Transverse colon (tissue), 4 donors: ENCODE results near the gene ZNF366. TPM values are rescaled to one million over a fixed set of nuclear protein-coding genes. Genes with fewer than 3 reads are reported as not detected.

Experiments used
- DNase-seq: peaks from one replicate; pipeline ENCODE4 v3.0.0-alpha.2; 2019
- H3K27ac ChIP-seq, 4 donors: fragments of 200-600 bp; sonication (generic); 2 replicates each; pipeline ENCODE4 v1.5.1; 2016 to 2018; ENCODE audit warnings: inconsistent platforms in 4 of 4
- H3K27me3 ChIP-seq: fragments of 200-600 bp; sonication (generic); 2 replicates; pipeline ENCODE4 v1.5.1; 2017; ENCODE audit warnings: inconsistent platforms
- H3K36me3 ChIP-seq, 4 donors: fragments of 200-600 bp; sonication (generic); 2 replicates each; pipeline ENCODE4 v1.5.1; 2017 to 2019; ENCODE audit warnings: inconsistent platforms in 4 of 4
- H3K4me1 ChIP-seq, 4 donors: fragments of 200-600 bp; sonication (generic); 2 replicates each; pipeline ENCODE4 v1.5.1; 2017 to 2020; ENCODE audit warnings: inconsistent platforms in 4 of 4
- H3K4me3 ChIP-seq, 4 donors: fragments of 200-600 bp; sonication (generic); 1 replicate in 1 of 4; 2 replicates in 3 of 4; pipeline versions ENCODE4 v1.5.1 to v1.6.1; 2017 to 2019; ENCODE audit warnings: inconsistent platforms in 4 of 4
- H3K9me3 ChIP-seq, 2 donors: fragments of 200-600 bp; sonication (generic); 2 replicates each; pipeline ENCODE4 v1.5.1; 2017 to 2019; ENCODE audit warnings: inconsistent platforms in 2 of 2
- EP300 ChIP-seq: sonication (generic); formaldehyde crosslinking; IDR thresholded peaks from one replicate; pipeline ENCODE4 v1.6.1; 2017; ENCODE audit warnings: antibody characterized with exemption, low read depth
- POLR2A ChIP-seq: fragments of 450-650 bp; IDR thresholded peaks from one replicate; pipeline ENCODE4 v1.6.1; 2016; ENCODE audit warnings: antibody characterized with exemption, mild to moderate bottlenecking, moderate library complexity
- POLR2AphosphoS5 ChIP-seq, 3 donors: sonication (generic); formaldehyde crosslinking; IDR thresholded peaks; one replicate each; pipeline ENCODE4 v1.6.1; 2016; ENCODE audit warnings: antibody characterized with exemption in 3 of 3
- WGBS, 2 donors: methylation state at CpG; one replicate each; pipeline ENCODE4 v1.1.5; 2018; ENCODE audit warnings: low coverage in 1 of 2; 5-methylcytosine and 5-hydroxymethylcytosine counted together
- in situ Hi-C, 4 donors: fragments of 200-750 bp; cut with MboI; loops; one replicate each; pipeline versions ENCODE4 v1.15.0 to v1.15.1; 2017; ENCODE audit warnings: low sequenced_read_pairs in 3 of 4, low pct_ligation_motif_present in 1 of 4, low pct_unique_long_range_greater_than_20kb in 1 of 4
- intact Hi-C: fragments of 100-400 bp; cut with DNase I; formaldehyde crosslinking; loops from one replicate; pipeline ENCODE4 v1.15.1; 2023; ENCODE audit warnings: low total_unique reads
- total RNA-seq, 4 donors: library from RNA; depleted of rRNA; stranded (reverse); fragments of >200 nt; gene quantifications; one replicate each; pipeline ENCODE4 v1.1.0, GENCODE V29; 2016
- TF ChIP-seq, protein P1 (sequence below), 5 experiments: fragments of 200-600 bp in 3 of 5; fragments of 450-650 bp in 2 of 5; sonication (generic) in 3 of 5; IDR thresholded peaks; 1 replicate in 2 of 5; 2 replicates in 3 of 5; pipeline ENCODE4 v1.5.1; 2016 to 2017; ENCODE audit warnings: antibody characterized with exemption in 5 of 5, inconsistent platforms in 3 of 5, mild to moderate bottlenecking in 2 of 5, moderate library complexity in 1 of 5

Gene ZNF366
- total RNA-seq, 4 donors from 2014 or later: 0.40 to 1.4 (median 0.72) TPM

DNA sequence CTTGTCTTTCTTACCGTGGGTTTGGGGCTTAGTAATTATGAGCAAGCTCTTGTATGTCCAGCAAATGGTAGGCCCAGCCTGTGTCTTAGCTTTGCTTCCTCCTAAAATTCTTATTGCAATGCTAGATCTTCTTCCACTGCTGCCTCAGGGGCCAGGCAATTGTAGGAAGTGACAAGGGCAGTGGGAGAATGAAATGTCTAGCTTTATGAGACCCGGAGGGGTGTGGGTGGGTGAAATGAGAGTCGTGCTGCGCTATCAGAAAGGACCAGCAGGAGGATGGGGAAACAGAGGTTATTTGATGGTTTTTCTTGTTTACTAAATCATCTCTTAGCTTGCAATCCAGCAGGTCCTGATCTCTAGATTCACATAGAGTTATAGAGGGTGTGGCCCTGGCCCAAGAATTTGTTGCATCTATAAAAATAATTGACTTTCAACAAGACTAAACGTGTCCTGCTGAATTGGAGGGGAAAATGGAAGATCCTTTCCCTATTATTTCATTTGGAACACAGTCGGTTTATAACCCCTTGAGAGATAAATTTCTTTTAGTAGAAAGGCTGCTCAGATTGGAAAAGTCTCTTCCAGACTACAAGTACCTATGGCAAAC lies 43.7 kb downstream of the ZNF366 start:
- in situ Hi-C loops (no loop called here), intact Hi-C loops (no loop called here)
- DNase-seq: no peak
- Histone ChIP-seq H3K27me3 (no peaks in the 10 kb centered on the region), H3K4me3 (no peak overlapping the region), H3K36me3 (no peaks in the 10 kb centered on the region), H3K9me3 (no peaks in the 10 kb centered on the region), H3K27ac (no peak overlapping the region), H3K4me1 (peaks cover 0 to 14% (median 6%) of the 10 kb centered on the region in 4 donors)
- no peak for TF ChIP-seq POLR2AphosphoS5 (IDR thresholded peaks at IDR 0.05)
- no peak for TF ChIP-seq EP300
- no peak for TF ChIP-seq POLR2A
- TF ChIP-seq, protein P1, sequence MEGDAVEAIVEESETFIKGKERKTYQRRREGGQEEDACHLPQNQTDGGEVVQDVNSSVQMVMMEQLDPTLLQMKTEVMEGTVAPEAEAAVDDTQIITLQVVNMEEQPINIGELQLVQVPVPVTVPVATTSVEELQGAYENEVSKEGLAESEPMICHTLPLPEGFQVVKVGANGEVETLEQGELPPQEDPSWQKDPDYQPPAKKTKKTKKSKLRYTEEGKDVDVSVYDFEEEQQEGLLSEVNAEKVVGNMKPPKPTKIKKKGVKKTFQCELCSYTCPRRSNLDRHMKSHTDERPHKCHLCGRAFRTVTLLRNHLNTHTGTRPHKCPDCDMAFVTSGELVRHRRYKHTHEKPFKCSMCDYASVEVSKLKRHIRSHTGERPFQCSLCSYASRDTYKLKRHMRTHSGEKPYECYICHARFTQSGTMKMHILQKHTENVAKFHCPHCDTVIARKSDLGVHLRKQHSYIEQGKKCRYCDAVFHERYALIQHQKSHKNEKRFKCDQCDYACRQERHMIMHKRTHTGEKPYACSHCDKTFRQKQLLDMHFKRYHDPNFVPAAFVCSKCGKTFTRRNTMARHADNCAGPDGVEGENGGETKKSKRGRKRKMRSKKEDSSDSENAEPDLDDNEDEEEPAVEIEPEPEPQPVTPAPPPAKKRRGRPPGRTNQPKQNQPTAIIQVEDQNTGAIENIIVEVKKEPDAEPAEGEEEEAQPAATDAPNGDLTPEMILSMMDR (IDR thresholded peaks at IDR 0.05): no peak
- WGBS, 2 donors: 58 to 66% methylated on average over 3 to 6 of the region's 6 CpGs

DNA sequence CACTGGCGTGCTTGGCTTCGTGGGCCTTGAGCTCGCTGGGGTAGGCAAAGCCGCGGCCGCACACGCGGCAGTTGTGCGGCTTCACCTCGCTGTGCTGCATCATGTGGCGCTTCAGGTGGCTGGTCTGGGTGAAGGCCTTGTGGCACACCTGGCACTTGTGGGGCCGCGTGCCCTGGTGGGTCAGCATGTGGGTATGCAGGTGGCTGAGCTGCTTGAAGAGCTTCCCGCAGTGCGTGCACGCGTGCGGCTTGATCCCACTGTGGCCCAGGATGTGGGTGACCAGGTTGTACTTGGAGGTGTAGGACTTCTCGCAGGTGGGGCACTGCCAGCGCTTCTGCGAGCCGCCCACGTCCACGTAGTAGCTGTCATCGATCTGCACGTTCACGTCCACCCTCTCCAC lies 46.8 kb downstream of the ZNF366 start:
- no peak for TF ChIP-seq POLR2AphosphoS5 (IDR thresholded peaks at IDR 0.05)
- TF ChIP-seq POLR2A: no peak
- TF ChIP-seq EP300: no peak
- TF ChIP-seq, protein P1 (IDR thresholded peaks at IDR 0.05): no peak

DNA sequence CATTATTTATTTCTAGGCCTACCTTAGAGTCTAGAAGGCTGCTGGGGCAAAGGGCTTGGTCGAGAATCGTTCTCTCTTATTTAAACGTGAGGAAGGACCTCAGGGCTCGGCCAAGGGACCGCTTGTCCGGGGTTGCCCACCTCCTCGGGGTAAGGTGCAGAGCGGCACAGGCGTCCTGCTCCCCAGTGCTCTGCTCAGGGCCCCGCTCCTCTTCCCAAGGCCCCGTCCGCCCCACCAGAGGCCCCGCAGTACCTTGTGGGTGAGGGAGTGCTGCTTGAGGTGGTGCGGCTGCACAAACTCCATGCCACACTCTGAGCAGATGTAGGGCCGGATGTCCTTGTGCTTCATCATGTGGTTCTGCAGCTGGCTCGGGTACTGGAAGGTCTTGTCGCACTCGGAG lies 47.3 kb downstream of the ZNF366 start:
- Histone ChIP-seq H3K4me3 (no peak overlapping the region), H3K9me3 (no peaks in the 10 kb centered on the region), H3K4me1 (peaks cover 0 to 14% (median 6%) of the 10 kb centered on the region in 4 donors), H3K36me3 (no peaks in the 10 kb centered on the region), H3K27ac (no peak overlapping the region), H3K27me3 (no peaks in the 10 kb centered on the region)
- no peak for DNase-seq
- in situ Hi-C loops: no loop called here
- 94 to 100% methylated on average over 1 to 18 of the region's 18 CpGs for WGBS, 2 donors
- intact Hi-C loops: no loop called here
- no peak for TF ChIP-seq POLR2A

More for the DNA sequence above, 46.8 kb downstream of the ZNF366 start:
- peaks cover 0 to 14% (median 6%) of the 10 kb centered on the region in 4 donors for H3K4me1 ChIP-seq
- no peak overlapping the region for H3K4me3 ChIP-seq
- in situ Hi-C loops: no loop called here
- no peaks in the 10 kb centered on the region for H3K36me3 ChIP-seq
- H3K9me3 ChIP-seq: no peaks in the 10 kb centered on the region
- no peaks in the 10 kb centered on the region for H3K27me3 ChIP-seq
- no peak for DNase-seq
- intact Hi-C loops: no loop called here
- H3K27ac ChIP-seq: no peak overlapping the region
- 90 to 97% methylated on average over 6 to 24 of the region's 27 CpGs for WGBS, 2 donors

DNA sequence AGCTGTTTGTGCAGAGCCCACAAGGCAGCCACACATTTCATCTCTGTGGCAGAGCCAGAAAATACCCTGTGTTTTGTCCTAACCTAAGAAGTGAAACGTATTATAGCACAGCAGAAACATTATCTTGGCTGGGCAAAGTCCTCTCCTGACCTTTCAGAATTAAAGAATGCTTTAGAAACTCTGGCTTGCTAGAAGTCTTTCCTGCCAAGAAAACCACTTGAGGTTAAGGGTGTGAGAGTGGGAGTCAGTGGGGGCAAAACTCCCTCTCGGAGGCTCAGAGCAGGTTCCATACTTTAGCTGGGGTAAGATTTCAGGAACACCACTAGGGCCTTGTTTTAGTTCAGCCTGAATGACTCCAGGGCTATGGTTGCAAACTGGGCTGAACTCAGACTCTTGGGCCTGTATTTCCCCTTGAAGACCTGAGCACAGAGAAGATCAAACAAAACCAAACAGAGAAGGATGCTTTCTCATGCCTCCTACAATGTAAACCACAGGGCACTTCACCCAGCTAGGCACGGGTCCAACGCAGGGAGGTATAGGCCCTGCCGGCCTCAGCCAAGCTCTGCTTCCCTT lies 48.0 kb downstream of the ZNF366 start:
- Histone ChIP-seq H3K4me3 (no peak overlapping the region), H3K36me3 (no peaks in the 10 kb centered on the region), H3K9me3 (no peaks in the 10 kb centered on the region), H3K27me3 (no peaks in the 10 kb centered on the region), H3K4me1 (peaks cover 0 to 15% (median 6%) of the 10 kb centered on the region in 4 donors), H3K27ac (no peak overlapping the region)
- in situ Hi-C loops (no loop called here), intact Hi-C loops (no loop called here)
- 59% methylated on average over 5 of the region's 5 CpGs; no CpG with 5 or more reads in 1 of the 2 donors for WGBS, 2 donors
- no peak for TF ChIP-seq POLR2AphosphoS5 (IDR thresholded peaks at IDR 0.05)
- no peak for TF ChIP-seq EP300
- TF ChIP-seq POLR2A: no peak
- TF ChIP-seq, protein P1 (IDR thresholded peaks at IDR 0.05): no peak
- no peak for DNase-seq
